K562 (cell line): ENCODE data around the gene SH2D1A.

ENCODE experiments used
- CTCF ChIP-seq, 3 experiments: IDR thresholded peaks in 2 of 3; conservative IDR thresholded peaks in 1 of 3; 2 replicates each; pipeline ENCODE4 v1.5.1; 2011 to 2012; ENCODE audit warnings: low read length in 3 of 3, mild to moderate bottlenecking in 3 of 3, control low read depth in 2 of 3, improper control_type of control experiment in 1 of 3, inconsistent platforms in 1 of 3, low read depth in 1 of 3, mixed read lengths in 1 of 3, moderate library complexity in 1 of 3; ENCODE audit not compliant: insufficient read depth in 2 of 3
- ZNF830 ChIP-seq: fragments of 250-450 bp; sonication (Bioruptor Pico); IDR thresholded peaks from 2 replicates; pipeline ENCODE4 v1.5.0; 2021; ENCODE audit warnings: mild to moderate bottlenecking
- TF ChIP-seq, protein P1 (sequence below): fragments of 150-350 bp; conservative IDR thresholded peaks from 2 replicates; pipeline ENCODE4 v1.6.1; 2014; ENCODE audit warnings: low read length

DNA sequence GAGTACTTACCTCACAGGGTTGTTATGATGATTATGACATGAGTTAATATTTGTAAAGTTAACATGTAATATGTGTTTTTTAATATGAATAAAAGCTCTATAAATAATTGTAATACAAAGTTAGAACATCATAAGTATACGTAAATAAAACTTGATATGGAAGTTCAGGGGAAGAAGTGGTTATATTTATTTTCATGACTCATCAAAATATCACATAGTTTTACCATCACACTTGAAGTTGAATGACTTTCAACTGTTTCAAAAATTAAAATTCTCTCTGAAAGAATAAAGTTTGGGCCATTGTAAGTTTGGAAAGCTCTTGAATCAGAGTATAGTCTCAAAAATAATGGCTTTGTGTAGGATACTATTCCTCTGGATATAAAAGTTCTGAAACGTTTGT is 8.3 kb downstream of the SH2D1A start:
- TF ChIP-seq CTCF (IDR thresholded peaks at IDR 0.05 in 2 of 3, conservative IDR thresholded peaks at IDR 0.05 in 1 of 3; ENCODE audit: insufficient read depth in 2 of 3, low read depth in 1 of 3, low read length in 3 of 3) (no peak), ZNF830 (CRISPR knock-in tag) (no peak)
- TF ChIP-seq, protein P1, sequence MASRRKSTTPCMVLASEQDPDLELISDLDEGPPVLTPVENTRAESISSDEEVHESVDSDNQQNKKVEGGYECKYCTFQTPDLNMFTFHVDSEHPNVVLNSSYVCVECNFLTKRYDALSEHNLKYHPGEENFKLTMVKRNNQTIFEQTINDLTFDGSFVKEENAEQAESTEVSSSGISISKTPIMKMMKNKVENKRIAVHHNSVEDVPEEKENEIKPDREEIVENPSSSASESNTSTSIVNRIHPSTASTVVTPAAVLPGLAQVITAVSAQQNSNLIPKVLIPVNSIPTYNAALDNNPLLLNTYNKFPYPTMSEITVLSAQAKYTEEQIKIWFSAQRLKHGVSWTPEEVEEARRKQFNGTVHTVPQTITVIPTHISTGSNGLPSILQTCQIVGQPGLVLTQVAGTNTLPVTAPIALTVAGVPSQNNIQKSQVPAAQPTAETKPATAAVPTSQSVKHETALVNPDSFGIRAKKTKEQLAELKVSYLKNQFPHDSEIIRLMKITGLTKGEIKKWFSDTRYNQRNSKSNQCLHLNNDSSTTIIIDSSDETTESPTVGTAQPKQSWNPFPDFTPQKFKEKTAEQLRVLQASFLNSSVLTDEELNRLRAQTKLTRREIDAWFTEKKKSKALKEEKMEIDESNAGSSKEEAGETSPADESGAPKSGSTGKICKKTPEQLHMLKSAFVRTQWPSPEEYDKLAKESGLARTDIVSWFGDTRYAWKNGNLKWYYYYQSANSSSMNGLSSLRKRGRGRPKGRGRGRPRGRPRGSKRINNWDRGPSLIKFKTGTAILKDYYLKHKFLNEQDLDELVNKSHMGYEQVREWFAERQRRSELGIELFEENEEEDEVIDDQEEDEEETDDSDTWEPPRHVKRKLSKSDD = no peak
